ENCODE data around the gene LRMDA. TPM values are rescaled to one million over a fixed set of nuclear protein-coding genes. Genes with fewer than 3 reads are reported as not detected.

The LRMDA gene
- total and polyA plus RNA-seq, 10 of the 15 experiments (the other 5 are each of a cell fraction or from before 2014, with no cell fraction given) = 0.07 to 0.54 (median 0.29) TPM; not detected in 4

GRCh38 chr10:76025124-76025477 is 593.7 kb downstream of the LRMDA start:
- RAD21 ChIA-PET (ENCODE audit: unreplicated experiment) = no interaction called here
- H3K36me3 ChIP-seq (ENCODE audit: control insufficient read depth in 2 of 2, insufficient read depth in 2 of 2, low read length in 1 of 2) = no peaks in the 10 kb centered on the region
- BruUV-seq (replicated peaks) = no TSS peak
- ATAC-seq (no peak), FAIRE-seq (no peak), DNase-seq (ENCODE audit: low read depth, low spot score) (no peak)
- no peaks in the 10 kb centered on the region for H3K79me2 ChIP-seq (ENCODE audit: control insufficient read depth, insufficient read depth, low read length)
- CTCF ChIA-PET = interaction anchor here (1.1 kb wide), 1 partner anchor 81 kb away, joined by 3 read pairs; no protein-coding TSS in a partner anchor
- no peak overlapping the region for H2AFZ ChIP-seq (ENCODE audit: control insufficient read depth, low read depth, low read length)
- SMC1A ChIA-PET (ENCODE audit: uncharacterized antibody, unreplicated experiment) = no interaction called here
- WGBS (ENCODE audit: insufficient coverage, insufficient replicate concordance, low lambda C conversion rate, missing lambda C conversion rate) = 11% methylated on average over 3 of the region's 3 CpGs
- H3K27me3 ChIP-seq (replicated peaks in 1 of 2; ENCODE audit: control insufficient read depth in 2 of 2, insufficient read depth in 2 of 2, low read length in 1 of 2) = no peaks in the 10 kb centered on the region; a peak in 1 of 4 replicates
- intact Hi-C loops (cut with micrococcal nuclease; ENCODE audit: unreplicated experiment) (loop anchor here (10.0 kb wide), 1 partner anchor 60 kb away; no protein-coding TSS in a partner anchor), in situ Hi-C loops (cut with MboI) (loop anchor here (25.0 kb wide), 1 partner anchor 638 kb away; no protein-coding TSS in a partner anchor)
- no peak overlapping the region for H3K9ac ChIP-seq (ENCODE audit: control insufficient read depth, insufficient read depth, low read length)
- no peaks in the 10 kb centered on the region for H3K4me1 ChIP-seq (ENCODE audit: control insufficient read depth, insufficient read depth, low read length)
- no peak overlapping the region for H3K4me2 ChIP-seq (ENCODE audit: control insufficient read depth, insufficient read depth)
- H3K4me3 ChIP-seq = no peak overlapping the region
- no peak for TF ChIP-seq MLLT1 (IDR thresholded peaks at IDR 0.05)
- no peak for TF ChIP-seq YBX1 (IDR thresholded peaks at IDR 0.05)
- TF ChIP-seq MTA2 (IDR thresholded peaks at IDR 0.05; ENCODE audit: low read depth) = no peak
- no peak for TF ChIP-seq HDGF (IDR thresholded peaks at IDR 0.05)
- no peak for TF ChIP-seq IKZF2 (IDR thresholded peaks at IDR 0.05)
- no peak for TF ChIP-seq ESRRA (IDR thresholded peaks at IDR 0.05; ENCODE audit: low read length)
- TF ChIP-seq GABPA (IDR thresholded peaks at IDR 0.05; ENCODE audit: low read depth) = no peak
- TF ChIP-seq NR2C2 (IDR thresholded peaks at IDR 0.05; ENCODE audit: borderline replicate concordance, control insufficient read depth, insufficient read length, low read depth) = no peak
- no peak for TF ChIP-seq CBX5 (IDR thresholded peaks at IDR 0.05; ENCODE audit: low read depth)
- H3K27ac ChIP-seq (ENCODE audit: control insufficient read depth, insufficient read depth) = no peak overlapping the region
- H4K20me1 ChIP-seq (ENCODE audit: control insufficient read depth, insufficient read depth) = no peaks in the 10 kb centered on the region
- H3K9me3 ChIP-seq (replicated peaks; ENCODE audit: control insufficient read depth, insufficient read depth, low read length) = no peaks in the 10 kb centered on the region
- POLR2A ChIA-PET = no interaction called here

Measured in GM12878 (cell line).